Sigmoid colon (tissue), 7 donors: ENCODE results near the gene HDGFL2. TPM values are rescaled to one million over a fixed set of nuclear protein-coding genes. Genes with fewer than 3 reads are reported as not detected.

Source experiments
- DNase-seq: peaks from one replicate; pipeline ENCODE4 v3.0.0-alpha.2; 2019
- H3K27ac ChIP-seq, 4 donors: fragments of 200-600 bp; sonication (generic); one replicate each; pipeline ENCODE4 v1.5.1; 2016 to 2019; ENCODE audit warnings: mild to moderate bottlenecking in 1 of 4
- H3K27me3 ChIP-seq, 3 donors: fragments of 200-600 bp; sonication (generic); one replicate each; pipeline ENCODE4 v1.5.1; 2019; ENCODE audit warnings: mild to moderate bottlenecking in 1 of 3
- H3K36me3 ChIP-seq, 4 donors: fragments of 200-600 bp; sonication (generic); one replicate each; pipeline ENCODE4 v1.5.1; 2016 to 2019
- H3K4me1 ChIP-seq, 4 donors: fragments of 200-600 bp; sonication (generic); one replicate each; pipeline ENCODE4 v1.5.1; 2017 to 2019
- H3K4me3 ChIP-seq, 4 donors: fragments of 200-600 bp; sonication (generic); one replicate each; pipeline ENCODE4 v1.5.1; 2017 to 2019; ENCODE audit warnings: mild to moderate bottlenecking in 2 of 4, moderate library complexity in 1 of 4
- H3K9me3 ChIP-seq, 4 donors: fragments of 200-600 bp in 3 of 4; sonication (generic) in 3 of 4; one replicate each; pipeline versions ENCODE4 v1.5.1 to v1.6.1; 2013 to 2019
- CTCF ChIP-seq, 4 experiments: fragments of 450-650 bp in 3 of 4; fragments of 200-600 bp in 1 of 4; IDR thresholded peaks; one replicate each; pipeline ENCODE4 v1.5.1; 2016 to 2019; ENCODE audit warnings: antibody characterized with exemption in 4 of 4, mild to moderate bottlenecking in 3 of 4, moderate library complexity in 2 of 4
- EP300 ChIP-seq, 4 donors: sonication (generic); formaldehyde crosslinking; IDR thresholded peaks; one replicate each; pipeline ENCODE4 v1.6.1; 2017; ENCODE audit warnings: antibody characterized with exemption in 4 of 4
- POLR2A ChIP-seq, 2 donors: fragments of 450-650 bp; IDR thresholded peaks; one replicate each; pipeline ENCODE4 v1.6.1; 2016; ENCODE audit warnings: antibody characterized with exemption in 2 of 2, mild to moderate bottlenecking in 2 of 2, moderate library complexity in 2 of 2
- POLR2AphosphoS5 ChIP-seq, 4 donors: sonication (generic); formaldehyde crosslinking; IDR thresholded peaks; one replicate each; pipeline ENCODE4 v1.6.1; 2017; ENCODE audit warnings: antibody characterized with exemption in 4 of 4
- WGBS, 2 donors: extraction: QIAGEN DNeasy Blood & Tissue Kit; methylation state at CpG; one replicate each; pipeline ENCODE4 v1.1.7; 2013; 5-methylcytosine and 5-hydroxymethylcytosine counted together
- intact Hi-C: fragments of 100-400 bp; cut with DNase I; formaldehyde crosslinking; loops from one replicate; pipeline ENCODE4 v1.15.1; 2023
- polyA plus RNA-seq, 3 donors: library from polyadenylated mRNA; stranded (reverse); fragments of 200-250 nt; gene quantifications; one replicate each; pipeline ENCODE4 v1.2.3, GENCODE V29; 2013
- total RNA-seq, 4 donors: library from RNA; depleted of rRNA; stranded (reverse); fragments of >200 nt; gene quantifications; one replicate each; pipeline ENCODE4 v1.1.0, GENCODE V29; 2016
- donor health status: healthy with polysubstance abuse.
- donor health status: Bipolar disorder and iron deficiency.
- donor health status: healthy.

HDGFL2 gene
- total and polyA plus RNA-seq, 7 donors: 19.8 to 78.2 (median 39.2) TPM

- no peak overlapping the region for H3K4me3 ChIP-seq
- DNase-seq: no peak
- TF ChIP-seq POLR2AphosphoS5 (IDR thresholded peaks at IDR 0.05): no peak
- no peak for TF ChIP-seq POLR2A (IDR thresholded peaks at IDR 0.05)
- TF ChIP-seq CTCF (IDR thresholded peaks at IDR 0.05): no peak
- TF ChIP-seq EP300 (IDR thresholded peaks at IDR 0.05): no peak
- peaks cover 19 to 94% (median 57%) of the 10 kb centered on the region in 4 donors for H3K36me3 ChIP-seq
- H3K4me1 ChIP-seq: peaks cover 0 to 43% (median 32%) of the 10 kb centered on the region in 4 donors
- intact Hi-C loops: no loop called here
- H3K9me3 ChIP-seq: no peaks in the 10 kb centered on the region
- no peaks in the 10 kb centered on the region for H3K27me3 ChIP-seq
- H3K27ac ChIP-seq: peak overlapping the region in 3 of 4 donors; percentile 49 to 66 (median 63)
- 93 to 94% methylated on average over 10 of the region's 10 CpGs for WGBS, 2 donors
These were observed 31.7 kb downstream of the HDGFL2 start for GRCh38 chr19:4503825-4504170.

DNA sequence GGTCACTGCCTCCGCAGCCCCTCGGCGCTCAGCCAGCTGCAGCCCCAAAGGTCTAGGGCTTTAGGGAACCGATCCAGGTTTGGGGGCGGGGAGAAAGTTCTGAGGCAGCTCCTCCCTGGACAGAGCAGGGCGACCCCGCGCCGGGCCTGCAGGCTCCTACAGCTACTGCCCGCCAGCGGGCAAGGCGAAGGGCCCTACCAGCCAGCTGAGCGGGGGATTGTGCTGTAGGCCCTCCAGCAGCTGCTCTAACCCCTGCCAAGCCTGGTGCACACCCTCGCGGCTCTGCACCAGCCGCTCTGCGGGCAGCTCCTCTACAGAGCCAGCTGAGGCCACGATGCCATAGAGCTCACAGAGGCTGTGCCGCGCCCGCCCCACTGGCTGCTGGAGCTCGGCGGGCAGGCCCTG lies 32.2 kb downstream of the HDGFL2 start:
- H3K9me3 ChIP-seq: no peaks in the 10 kb centered on the region
- no peaks in the 10 kb centered on the region for H3K27me3 ChIP-seq
- peak; percentile 67 for DNase-seq
- H3K4me1 ChIP-seq: peaks cover 0 to 44% (median 33%) of the 10 kb centered on the region in 4 donors
- WGBS, 2 donors: 91 to 93% methylated on average over 23 of the region's 23 CpGs
- peaks cover 19 to 91% (median 56%) of the 10 kb centered on the region in 4 donors for H3K36me3 ChIP-seq
- no peak for TF ChIP-seq CTCF (IDR thresholded peaks at IDR 0.05)
- no peak for TF ChIP-seq EP300 (IDR thresholded peaks at IDR 0.05)
- no peak for TF ChIP-seq POLR2AphosphoS5 (IDR thresholded peaks at IDR 0.05)
- no peak for TF ChIP-seq POLR2A (IDR thresholded peaks at IDR 0.05)
- intact Hi-C loops: no loop called here
- H3K4me3 ChIP-seq: no peak overlapping the region
- H3K27ac ChIP-seq: peak overlapping the region in 3 of 4 donors; percentile 26 to 66 (median 63)

DNA sequence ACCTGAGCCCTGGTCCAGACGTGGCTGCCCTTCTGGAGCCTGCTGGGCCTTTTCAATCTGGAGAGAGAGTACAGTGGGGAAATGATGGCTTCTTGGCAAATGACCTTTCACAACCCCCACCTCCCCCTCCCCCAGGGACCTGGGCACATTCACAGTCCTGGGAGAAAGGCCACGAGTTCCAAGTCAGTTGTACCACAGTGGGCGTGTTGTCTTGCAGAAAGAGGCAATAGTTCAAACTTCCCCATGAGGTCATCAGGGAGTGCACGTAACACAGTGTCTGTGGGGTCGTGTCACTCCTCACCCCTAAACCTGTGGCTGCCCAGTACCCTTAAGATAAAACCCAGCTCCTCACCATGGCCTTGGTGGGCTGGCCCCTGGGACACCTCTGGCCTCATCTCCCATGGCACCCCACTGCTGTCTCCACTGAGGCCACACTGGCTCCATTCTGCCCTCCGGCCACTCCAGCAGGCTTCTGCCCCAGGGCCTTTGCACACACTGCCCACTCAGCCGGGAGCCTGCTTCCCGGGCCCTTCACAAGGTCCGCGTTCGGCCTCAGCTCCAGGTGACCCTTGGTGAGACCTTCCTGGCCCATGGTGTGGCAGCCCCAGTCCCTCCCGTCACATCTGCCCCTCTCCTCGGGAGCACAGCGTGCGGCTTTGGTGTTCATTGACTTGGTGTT lies 32.9 kb downstream of the HDGFL2 start:
- H3K27ac ChIP-seq: peak overlapping the region in 3 of 4 donors; percentile 42 to 66 (median 63)
- DNase-seq: no peak
- intact Hi-C loops: no loop called here
- peaks cover 0 to 47% (median 34%) of the 10 kb centered on the region in 4 donors for H3K4me1 ChIP-seq
- TF ChIP-seq CTCF (IDR thresholded peaks at IDR 0.05) (no peak), POLR2AphosphoS5 (IDR thresholded peaks at IDR 0.05) (peak in 1 of 4 donors; percentile 3)
- H3K36me3 ChIP-seq: peaks cover 19 to 83% (median 56%) of the 10 kb centered on the region in 4 donors
- H3K27me3 ChIP-seq: no peaks in the 10 kb centered on the region
- 78 to 91% methylated on average over 15 of the region's 15 CpGs for WGBS, 2 donors
- no peaks in the 10 kb centered on the region for H3K9me3 ChIP-seq
- no peak overlapping the region for H3K4me3 ChIP-seq

GRCh38 chr19:4505570-4506448 lies 33.7 kb downstream of the HDGFL2 start:
- H3K36me3 ChIP-seq: peaks cover 19 to 86% (median 54%) of the 10 kb centered on the region in 4 donors
- peak overlapping the region in 3 of 4 donors; percentile 42 to 66 (median 63) for H3K27ac ChIP-seq
- TF ChIP-seq EP300 (IDR thresholded peaks at IDR 0.05): no peak
- H3K9me3 ChIP-seq: no peaks in the 10 kb centered on the region
- 94 to 95% methylated on average over 34 of the region's 34 CpGs for WGBS, 2 donors
- intact Hi-C loops: no loop called here
- no peak overlapping the region for H3K4me3 ChIP-seq
- H3K4me1 ChIP-seq: peaks cover 0 to 54% (median 36%) of the 10 kb centered on the region in 4 donors
- no peak for DNase-seq
- H3K27me3 ChIP-seq: no peaks in the 10 kb centered on the region
